Stimulated activated CD4-positive, alpha-beta T cell treated with anti-CD3 and anti-CD28 coated beads, TNF-alpha, amount 100 ng/mL, for 48 hours (primary cell): ENCODE data around the gene ZMYND15.

Source experiments
- DNase-seq, 3 donors: peaks; one replicate each; pipeline ENCODE4 v3.0.0-alpha.2; 2020; ENCODE audit warnings: low read depth in 3 of 3

ZMYND15 gene

GRCh38 chr17:4715063-4715744 is 24.4 kb upstream of the ZMYND15 start:
- no peak for DNase-seq

GRCh38 chr17:4716081-4716480 is 23.6 kb upstream of the ZMYND15 start:
- DNase-seq: no peak

- no peak for DNase-seq
Measured at GRCh38 chr17:4717791-4718190, 21.8 kb upstream of the ZMYND15 start.

- no peak for DNase-seq
Measured at GRCh38 chr17:4718276-4718675, 21.4 kb upstream of the ZMYND15 start.

- DNase-seq: no peak
Measured at GRCh38 chr17:4719146-4719545, 20.5 kb upstream of the ZMYND15 start.

GRCh38 chr17:4719684-4720221 is 19.9 kb upstream of the ZMYND15 start:
- no peak for DNase-seq

- DNase-seq: no peak
Measured at GRCh38 chr17:4720787-4721186, 18.8 kb upstream of the ZMYND15 start.

GRCh38 chr17:4721203-4722135 is 18.2 kb upstream of the ZMYND15 start:
- DNase-seq: no peak

GRCh38 chr17:4722678-4723240 is 16.9 kb upstream of the ZMYND15 start:
- no peak for DNase-seq

- no peak for DNase-seq
Measured at GRCh38 chr17:4724650-4725049, 15.0 kb upstream of the ZMYND15 start.

- DNase-seq: no peak
Measured at GRCh38 chr17:4725646-4726310, 13.9 kb upstream of the ZMYND15 start.

GRCh38 chr17:4728124-4728523 is 11.5 kb upstream of the ZMYND15 start:
- no peak for DNase-seq

- DNase-seq: no peak
Measured at GRCh38 chr17:4733073-4733531, 6.5 kb upstream of the ZMYND15 start.

GRCh38 chr17:4734857-4735475 is 4.7 kb upstream of the ZMYND15 start:
- DNase-seq: no peak

- DNase-seq: no peak
Measured at GRCh38 chr17:4735876-4736651, 3.6 kb upstream of the ZMYND15 start.

GRCh38 chr17:4738136-4739121 is 1.2 kb upstream of the ZMYND15 start:
- DNase-seq: no peak

- no peak for DNase-seq
Measured at GRCh38 chr17:4740025-4740351, 355 bp downstream of the ZMYND15 start.

- DNase-seq: no peak
Measured at GRCh38 chr17:4740584-4740983, 951 bp downstream of the ZMYND15 start.

- DNase-seq: no peak
Measured at GRCh38 chr17:4741544-4741943, 1.9 kb downstream of the ZMYND15 start.
